Erythroblast (primary cell): ENCODE results near the gene L2HGDH.

Experiments used
- GATA1 ChIP-seq: IDR thresholded peaks from 2 replicates; pipeline ENCODE4 v1.6.1; 2011; ENCODE audit warnings: low read depth, mild to moderate bottlenecking, control low read depth, low read length, moderate library complexity
- POLR2A ChIP-seq: IDR thresholded peaks from 2 replicates; pipeline ENCODE4 v1.6.1; 2011; ENCODE audit warnings: mild to moderate bottlenecking, low read length

GRCh38 chr14:50352584-50352983 lies 40.6 kb upstream of the L2HGDH start:
- no peak for TF ChIP-seq POLR2A
- no peak for TF ChIP-seq GATA1
